Activated T-helper 1 cell treated with anti-CD3 and anti-CD28 coated beads, Interleukin-12 subunit alpha, Interleukin-12 subunit beta, Interleukin-2, Interleukin-4 antibody, amounts not matched to agents 30 ng/mL and 10 ng/mL and 1 ng/mL, durations not matched to agents 14 hours and 24 hours and 36 hours (primary cell): ENCODE results near the gene KIF6. TPM values are rescaled to one million over a fixed set of nuclear protein-coding genes. Genes with fewer than 3 reads are reported as not detected.

Source experiments
- DNase-seq: peaks from one replicate; pipeline ENCODE4 v3.0.0; 2021; ENCODE audit warnings: low spot score
- H3K27ac Mint-ChIP-seq: one replicate; pipeline ENCODE4 v1.8.0; 2021; ENCODE audit warnings: mild to moderate bottlenecking, mixed read lengths
- H3K27me3 Mint-ChIP-seq: one replicate; pipeline ENCODE4 v1.8.0; 2022; ENCODE audit warnings: mild to moderate bottlenecking, moderate library complexity, mixed read lengths; ENCODE audit not compliant: insufficient read depth
- H3K36me3 Mint-ChIP-seq: one replicate; pipeline ENCODE4 v1.8.0; 2021; ENCODE audit warnings: low read depth, mixed read lengths
- H3K4me1 Mint-ChIP-seq: one replicate; pipeline ENCODE4 v1.8.0; 2021; ENCODE audit warnings: low read depth, mixed read lengths
- H3K4me3 Mint-ChIP-seq: one replicate; pipeline ENCODE4 v1.8.0; 2021; ENCODE audit warnings: mild to moderate bottlenecking, moderate library complexity, mixed read lengths
- H3K9me3 Mint-ChIP-seq: one replicate; pipeline ENCODE4 v1.8.0; 2021; ENCODE audit warnings: mixed read lengths
- intact Hi-C: fragments of 100-400 bp; cut with micrococcal nuclease; formaldehyde crosslinking; loops from one replicate; pipeline ENCODE4 v1.15.1; 2024
- total RNA-seq: library from RNA; stranded (reverse); gene quantifications from 2 replicates; pipeline ENCODE4 v1.2.3, GENCODE V29; 2022

KIF6 gene
- total RNA-seq, 1 donor from 2014 or later = 0.08 TPM

- Mint-ChIP-seq H3K4me3 (no peak overlapping the region), H3K9me3 (no peaks in the 10 kb centered on the region), H3K36me3 (no peaks in the 10 kb centered on the region), H3K27ac (no peak overlapping the region), H3K27me3 (peaks cover 2% of the 10 kb centered on the region), H3K4me1 (no peaks in the 10 kb centered on the region)
- no peak for DNase-seq
- intact Hi-C loops = no loop called here
These were observed 359.7 kb downstream of the KIF6 start for GRCh38 chr6:39365281-39366074.

- no peak for DNase-seq
- Mint-ChIP-seq H3K27ac (no peak overlapping the region), H3K4me3 (no peak overlapping the region), H3K9me3 (no peaks in the 10 kb centered on the region), H3K36me3 (no peaks in the 10 kb centered on the region), H3K4me1 (no peaks in the 10 kb centered on the region), H3K27me3 (peaks cover 2% of the 10 kb centered on the region)
- intact Hi-C loops = no loop called here
These were observed 361.9 kb downstream of the KIF6 start for GRCh38 chr6:39363280-39363679.

- Mint-ChIP-seq H3K4me3 (no peak overlapping the region), H3K27me3 (peaks cover 2% of the 10 kb centered on the region), H3K4me1 (no peaks in the 10 kb centered on the region), H3K36me3 (no peaks in the 10 kb centered on the region), H3K9me3 (no peaks in the 10 kb centered on the region), H3K27ac (no peak overlapping the region)
- intact Hi-C loops = no loop called here
- no peak for DNase-seq
These were observed 362.7 kb downstream of the KIF6 start for GRCh38 chr6:39362487-39362865.

GRCh38 chr6:39361657-39362486, 363.3 kb downstream of the KIF6 start:
- DNase-seq = peak; percentile 22
- Mint-ChIP-seq H3K36me3 (no peaks in the 10 kb centered on the region), H3K4me1 (no peaks in the 10 kb centered on the region), H3K9me3 (no peaks in the 10 kb centered on the region), H3K27me3 (peaks cover 2% of the 10 kb centered on the region), H3K4me3 (no peak overlapping the region), H3K27ac (no peak overlapping the region)
- intact Hi-C loops = no loop called here

GRCh38 chr6:39360378-39360777, 364.8 kb downstream of the KIF6 start:
- H3K4me1 Mint-ChIP-seq = no peaks in the 10 kb centered on the region
- H3K27me3 Mint-ChIP-seq = peaks cover 2% of the 10 kb centered on the region
- DNase-seq = no peak
- no peak overlapping the region for H3K27ac Mint-ChIP-seq
- H3K4me3 Mint-ChIP-seq = no peak overlapping the region
- H3K36me3 Mint-ChIP-seq = no peaks in the 10 kb centered on the region
- intact Hi-C loops = no loop called here
- H3K9me3 Mint-ChIP-seq = no peaks in the 10 kb centered on the region

GRCh38 chr6:39357998-39358686, 367.1 kb downstream of the KIF6 start:
- intact Hi-C loops = no loop called here
- H3K9me3 Mint-ChIP-seq = no peaks in the 10 kb centered on the region
- no peaks in the 10 kb centered on the region for H3K4me1 Mint-ChIP-seq
- peaks cover 2% of the 10 kb centered on the region for H3K27me3 Mint-ChIP-seq
- no peak overlapping the region for H3K27ac Mint-ChIP-seq
- no peak overlapping the region for H3K4me3 Mint-ChIP-seq
- DNase-seq = no peak
- no peaks in the 10 kb centered on the region for H3K36me3 Mint-ChIP-seq

- intact Hi-C loops = no loop called here
- no peak overlapping the region for H3K4me3 Mint-ChIP-seq
- DNase-seq = no peak
- no peaks in the 10 kb centered on the region for H3K4me1 Mint-ChIP-seq
- no peaks in the 10 kb centered on the region for H3K27me3 Mint-ChIP-seq
- H3K9me3 Mint-ChIP-seq = no peaks in the 10 kb centered on the region
- H3K36me3 Mint-ChIP-seq = no peaks in the 10 kb centered on the region
- no peak overlapping the region for H3K27ac Mint-ChIP-seq
These were observed 371.4 kb downstream of the KIF6 start for GRCh38 chr6:39353698-39354315.

- intact Hi-C loops = no loop called here
- Mint-ChIP-seq H3K27me3 (peaks cover 6% of the 10 kb centered on the region), H3K4me1 (no peaks in the 10 kb centered on the region), H3K9me3 (no peaks in the 10 kb centered on the region), H3K27ac (no peak overlapping the region), H3K36me3 (no peaks in the 10 kb centered on the region), H3K4me3 (no peak overlapping the region)
- no peak for DNase-seq
These were observed 374.3 kb downstream of the KIF6 start for GRCh38 chr6:39350723-39351505.

- H3K27me3 Mint-ChIP-seq = peaks cover 6% of the 10 kb centered on the region
- no peaks in the 10 kb centered on the region for H3K4me1 Mint-ChIP-seq
- no peak overlapping the region for H3K4me3 Mint-ChIP-seq
- no peak for DNase-seq
- no peaks in the 10 kb centered on the region for H3K36me3 Mint-ChIP-seq
- no peak overlapping the region for H3K27ac Mint-ChIP-seq
- intact Hi-C loops = no loop called here
- H3K9me3 Mint-ChIP-seq = no peaks in the 10 kb centered on the region
These were observed 376.5 kb downstream of the KIF6 start for GRCh38 chr6:39348740-39349139.

GRCh38 chr6:39347906-39348585, 377.2 kb downstream of the KIF6 start:
- Mint-ChIP-seq H3K9me3 (no peaks in the 10 kb centered on the region), H3K36me3 (no peaks in the 10 kb centered on the region), H3K4me1 (no peaks in the 10 kb centered on the region), H3K27me3 (peaks cover 6% of the 10 kb centered on the region), H3K27ac (no peak overlapping the region), H3K4me3 (no peak overlapping the region)
- intact Hi-C loops = loop anchor here (1.0 kb wide), 1 partner anchor 544 kb away; no protein-coding TSS in a partner anchor
- peak; percentile 31 for DNase-seq

GRCh38 chr6:39347206-39347605, 378.0 kb downstream of the KIF6 start:
- no peak overlapping the region for H3K4me3 Mint-ChIP-seq
- DNase-seq = no peak
- H3K36me3 Mint-ChIP-seq = no peaks in the 10 kb centered on the region
- no peaks in the 10 kb centered on the region for H3K4me1 Mint-ChIP-seq
- H3K9me3 Mint-ChIP-seq = no peaks in the 10 kb centered on the region
- no peak overlapping the region for H3K27ac Mint-ChIP-seq
- intact Hi-C loops = loop anchor here (1.0 kb wide), 1 partner anchor 545 kb away; no protein-coding TSS in a partner anchor
- peaks cover 6% of the 10 kb centered on the region for H3K27me3 Mint-ChIP-seq
